GM12878 (cell line): ENCODE data around the gene DIP2A. TPM values are rescaled to one million over a fixed set of nuclear protein-coding genes. Genes with fewer than 3 reads are reported as not detected.

ENCODE experiments used
- ATAC-seq: fragments of 200-7000 bp; cut with Tn5 transposase; 3 replicates; pipeline ENCODE4 v1.9.1; 2020; ENCODE audit warnings: mild to moderate bottlenecking, moderate library complexity
- BruUV-seq: library from RNA; stranded (reverse); fragments of 400-500 nt; replicated peaks from 2 replicates; lab custom pipeline; 2021; lab: Mats Ljungman, UMichigan
- CTCF ChIA-PET: fragments of 300-600 bp; sonication (Branson Sonifier 250); formaldehyde crosslinking; extraction: SDS; loops from one replicate; lab custom pipeline; 2021; ENCODE audit warnings: inconsistent platforms; lab: Yijun Ruan, JAX
- POLR2A ChIA-PET: fragments of 350-600 bp; formaldehyde crosslinking; extraction: SDS; loops from one replicate; lab custom pipeline; 2021; ENCODE audit warnings: inconsistent platforms; lab: Charles Lee
- RAD21 ChIA-PET: fragments of 300-600 bp; sonication (Branson Sonifier 250); formaldehyde crosslinking; loops from one replicate; lab custom pipeline; 2023; ENCODE audit warnings: antibody characterized with exemption; ENCODE audit not compliant: unreplicated experiment; lab: Charles Lee
- SMC1A ChIA-PET: fragments of 300-600 bp; sonication (Branson Sonifier 250); formaldehyde crosslinking; loops from one replicate; lab custom pipeline; 2023; ENCODE audit not compliant: unreplicated experiment, uncharacterized antibody; lab: Charles Lee
- DNase-seq: peaks from one replicate; pipeline ENCODE4 v3.0.0-alpha.2; 2011; ENCODE audit warnings: low read depth, low spot score
- FAIRE-seq: peaks from 3 replicates; lab custom pipeline; 2011; peaks lifted over from hg19 to GRCh38; lab: Jason Lieb, UNC
- H2AFZ ChIP-seq: 2 replicates; pipeline ENCODE4 v1.6.0; 2011; ENCODE audit warnings: low read depth, low read length, control low read depth; ENCODE audit not compliant: control insufficient read depth
- H3K27ac ChIP-seq: 2 replicates; pipeline ENCODE4 v1.5.1; 2011; ENCODE audit warnings: control low read depth; ENCODE audit not compliant: control insufficient read depth, insufficient read depth
- H3K27me3 ChIP-seq, 2 experiments: replicated peaks in 1 of 2; 2 replicates each; pipeline versions ENCODE4 v1.6.0 to v1.6.1; 2011; ENCODE audit warnings: low read length in 1 of 2; ENCODE audit not compliant: control insufficient read depth in 2 of 2, insufficient read depth in 2 of 2
- H3K36me3 ChIP-seq, 2 experiments: 2 replicates each; pipeline ENCODE4 v1.5.1; 2011; ENCODE audit warnings: low read length in 1 of 2; ENCODE audit not compliant: control insufficient read depth in 2 of 2, insufficient read depth in 2 of 2
- H3K4me1 ChIP-seq: 2 replicates; pipeline ENCODE4 v1.6.1; 2011; ENCODE audit warnings: mild to moderate bottlenecking, low read length, moderate library complexity, mixed read lengths; ENCODE audit not compliant: control insufficient read depth, insufficient read depth
- H3K4me2 ChIP-seq: 2 replicates; pipeline ENCODE4 v1.6.0; 2011; ENCODE audit warnings: control low read depth; ENCODE audit not compliant: control insufficient read depth, insufficient read depth
- H3K4me3 ChIP-seq: fragments of 200-600 bp; sonication (generic); 2 replicates; pipeline ENCODE4 v1.5.1; 2016
- H3K79me2 ChIP-seq: 2 replicates; pipeline ENCODE4 v1.6.0; 2011; ENCODE audit warnings: low read length; ENCODE audit not compliant: control insufficient read depth, insufficient read depth
- H3K9ac ChIP-seq: 2 replicates; pipeline ENCODE4 v1.8.0; 2011; ENCODE audit warnings: low read length, control low read depth, mixed read lengths; ENCODE audit not compliant: control insufficient read depth, insufficient read depth
- H3K9me3 ChIP-seq: replicated peaks from 3 replicates; pipeline ENCODE4 v1.5.1; 2011; ENCODE audit warnings: mild to moderate bottlenecking, low read length; ENCODE audit not compliant: control insufficient read depth, insufficient read depth
- H4K20me1 ChIP-seq: 2 replicates; pipeline ENCODE4 v1.6.0; 2011; ENCODE audit not compliant: control insufficient read depth, insufficient read depth
- BMI1 ChIP-seq: fragments of 450-650 bp; IDR thresholded peaks from 2 replicates; pipeline ENCODE4 v1.6.1; 2016; ENCODE audit warnings: mild to moderate bottlenecking, moderate library complexity, borderline replicate concordance
- BRCA1 ChIP-seq: IDR thresholded peaks from 2 replicates; pipeline ENCODE4 v1.6.1; 2011; ENCODE audit warnings: low read depth, low read length, improper control_type of control experiment
- CEBPB ChIP-seq, 2 experiments: fragments of 150-350 bp in 1 of 2; IDR thresholded peaks; 2 replicates each; pipeline ENCODE4 v1.6.1; 2012 to 2014; ENCODE audit warnings: low read depth in 2 of 2, low read length in 2 of 2, borderline replicate concordance in 1 of 2, inconsistent platforms in 1 of 2
- CREB1 ChIP-seq: IDR thresholded peaks from 2 replicates; pipeline ENCODE4 v1.6.1; 2012; ENCODE audit warnings: low read depth, mild to moderate bottlenecking, inconsistent platforms
- ESRRA ChIP-seq: IDR thresholded peaks from 2 replicates; pipeline ENCODE4 v1.6.1; 2012; ENCODE audit warnings: mild to moderate bottlenecking, low read length, improper control_type of control experiment
- FOXM1 ChIP-seq: IDR thresholded peaks from 2 replicates; pipeline ENCODE4 v1.6.1; 2012; ENCODE audit warnings: low read depth, mild to moderate bottlenecking, inconsistent platforms, low read length, moderate library complexity
- HDAC6 ChIP-seq: fragments of 200-600 bp; sonication (generic); IDR thresholded peaks from one replicate; pipeline ENCODE4 v1.8.0; 2017; ENCODE audit warnings: antibody characterized with exemption; ENCODE audit not compliant: unreplicated experiment
- MEF2B ChIP-seq: fragments of 450-650 bp; IDR thresholded peaks from 2 replicates; pipeline ENCODE4 v1.6.1; 2018; ENCODE audit warnings: mild to moderate bottlenecking, moderate library complexity; ENCODE audit not compliant: partially characterized antibody, poor library complexity, severe bottlenecking
- NFIC ChIP-seq: IDR thresholded peaks from 2 replicates; pipeline ENCODE4 v1.6.1; 2012; ENCODE audit warnings: low read depth, mild to moderate bottlenecking, inconsistent platforms, low read length, moderate library complexity
- POU2F2 ChIP-seq: IDR thresholded peaks from 3 replicates; pipeline ENCODE4 v1.6.1; 2011; ENCODE audit warnings: low read depth, mild to moderate bottlenecking, low read length, borderline replicate concordance
- RAD51 ChIP-seq: fragments of 450-650 bp; IDR thresholded peaks from 2 replicates; pipeline ENCODE4 v1.6.1; 2016; ENCODE audit warnings: moderate library complexity, mild to moderate bottlenecking, inconsistent platforms
- STAT3 ChIP-seq: IDR thresholded peaks from 2 replicates; pipeline ENCODE4 v1.6.1; 2011; ENCODE audit warnings: low read depth, low read length, improper control_type of control experiment
- ZSCAN29 ChIP-seq: fragments of 450-650 bp; IDR thresholded peaks from 2 replicates; pipeline ENCODE4 v1.6.1; 2017; ENCODE audit warnings: mild to moderate bottlenecking, moderate library complexity
- ZZZ3 ChIP-seq: IDR thresholded peaks from 2 replicates; pipeline ENCODE4 v1.6.1; 2011; ENCODE audit warnings: low read depth; ENCODE audit not compliant: control insufficient read depth, insufficient read length
- WGBS: methylation state at CpG from one replicate; pipeline ENCODE4 v1.1.6; 2016; ENCODE audit warnings: low lambda C conversion rate; ENCODE audit not compliant: insufficient replicate concordance, insufficient coverage; ENCODE audit errors: missing lambda C conversion rate; 5-methylcytosine and 5-hydroxymethylcytosine counted together
- in situ Hi-C: fragments of 300-500 bp; cut with MboI; formaldehyde crosslinking; loops from 9 replicates; pipeline ENCODE4 v1.14.3; 2018; ENCODE audit warnings: mixed read lengths
- intact Hi-C: fragments of 100-400 bp; cut with micrococcal nuclease; formaldehyde crosslinking; loops from one replicate; pipeline ENCODE4 v1.14.2; 2022; ENCODE audit not compliant: unreplicated experiment
- polyA plus RNA-seq, 11 experiments: library from polyadenylated mRNA; depleted of rRNA in 4 of 11; unstranded in 6 of 11; stranded (reverse) in 5 of 11; fragments of >200 nt; fragmentation: Nextera tagmentation in 4 of 11; fragmentation: Illumina TruSeq in 1 of 11; extraction: Ambion mirVana in 4 of 11; extraction: Trizol in 1 of 11; gene quantifications; 1 replicate in 1 of 11; 2 replicates in 10 of 11; pipeline versions ENCODE4 v1.2.1 to v1.2.3, GENCODE V29; 2011 to 2016; ENCODE audit warnings: inconsistent platforms in 2 of 11, missing spikeins in 2 of 11, low read depth in 1 of 11
- total RNA-seq, 4 experiments: library from RNA; depleted of rRNA in 3 of 4; stranded (reverse); fragments of >200 nt in 3 of 4; fragmentation: Illumina TruSeq in 1 of 4; extraction: Trizol in 1 of 4; gene quantifications; 2 replicates each; pipeline versions ENCODE4 v1.2.1 to v1.2.3, GENCODE V29; 2013 to 2021
- TF ChIP-seq, protein P1 (sequence below): fragments of 450-650 bp; IDR thresholded peaks from 2 replicates; pipeline ENCODE4 v1.6.1; 2016; ENCODE audit warnings: mild to moderate bottlenecking
- TF ChIP-seq, protein P2 (sequence below): IDR thresholded peaks from 2 replicates; pipeline ENCODE4 v1.6.1; 2011; ENCODE audit warnings: mild to moderate bottlenecking, low read depth, low read length, moderate library complexity; ENCODE audit not compliant: insufficient replicate concordance

The DIP2A gene
- total and polyA plus RNA-seq, 10 of the 15 experiments (the other 5 are each of a cell fraction or from before 2014, with no cell fraction given), result 1.7 to 25.5 (median 12.2) TPM

DNA sequence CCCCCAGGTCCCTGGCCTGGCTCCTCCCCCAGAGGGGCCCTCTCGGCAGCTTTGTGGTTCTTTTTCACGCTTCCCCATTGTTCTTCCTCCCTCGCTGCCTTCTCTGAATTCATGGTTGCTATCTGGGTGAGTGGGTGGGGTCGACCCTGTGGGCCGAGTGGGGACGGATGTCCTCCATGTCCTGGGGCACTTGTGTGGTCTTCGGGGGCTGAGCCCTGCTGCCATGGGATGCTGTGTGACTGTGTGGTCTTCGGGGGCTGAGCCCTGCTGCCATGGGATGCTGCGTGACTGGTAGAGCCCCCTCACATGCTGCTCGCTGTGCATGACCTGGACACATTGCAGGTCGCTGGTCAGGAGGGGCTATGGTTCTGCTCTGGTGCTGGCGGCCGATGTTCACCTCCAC, 21.6 kb upstream of the DIP2A start:
- CTCF ChIA-PET, result no interaction called here
- RAD21 ChIA-PET, result no interaction called here
- no peaks in the 10 kb centered on the region for H3K79me2 ChIP-seq
- TF ChIP-seq FOXM1, result no peak
- no peak overlapping the region for H3K4me2 ChIP-seq
- in situ Hi-C loops, result no loop called here
- intact Hi-C loops, result no loop called here
- POLR2A ChIA-PET, result no interaction called here
- H3K36me3 ChIP-seq, result peaks cover 9 to 32% of the 10 kb centered on the region in 2 experiments; a peak in 3 of 4 replicates
- H3K27ac ChIP-seq, result no peak overlapping the region
- BruUV-seq, result no TSS peak
- H3K27me3 ChIP-seq, result no peaks in the 10 kb centered on the region
- H4K20me1 ChIP-seq, result no peaks in the 10 kb centered on the region
- SMC1A ChIA-PET, result no interaction called here
- H3K4me3 ChIP-seq, result no peak overlapping the region
- FAIRE-seq, result no peak
- no peak overlapping the region for H3K9ac ChIP-seq
- no peak for DNase-seq
- H3K9me3 ChIP-seq, result no peaks in the 10 kb centered on the region
- 62% methylated on average over 13 of the region's 13 CpGs for whole genome bisulfite sequencing
- H3K4me1 ChIP-seq, result no peaks in the 10 kb centered on the region
- no peak overlapping the region for H2AFZ ChIP-seq
- ATAC-seq, result no peak

DNA sequence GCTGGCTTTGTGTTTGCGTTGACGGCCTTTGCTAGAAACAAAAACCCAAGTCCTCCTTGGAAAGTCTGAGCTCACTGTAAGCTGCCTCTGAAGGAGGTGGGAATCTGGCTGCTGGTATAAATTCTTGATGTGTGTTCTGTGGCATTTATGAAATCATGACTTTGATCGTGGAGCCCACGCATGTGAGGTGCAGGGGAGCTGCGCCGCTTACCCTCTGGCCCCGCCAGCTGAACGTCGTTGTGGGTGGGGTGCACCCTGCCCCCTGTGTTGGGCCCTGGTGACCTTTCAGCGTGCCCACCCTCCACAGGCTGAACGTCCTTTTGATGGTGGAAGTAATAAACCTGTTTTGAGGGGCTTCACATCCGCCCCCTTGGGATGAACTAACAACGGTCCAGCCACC, 21.2 kb upstream of the DIP2A start:
- Histone ChIP-seq H3K9me3 (no peaks in the 10 kb centered on the region), H3K9ac (no peak overlapping the region), H3K4me1 (no peaks in the 10 kb centered on the region), H3K4me2 (no peak overlapping the region), H3K27ac (no peak overlapping the region), H4K20me1 (no peaks in the 10 kb centered on the region), H3K79me2 (no peaks in the 10 kb centered on the region), H2AFZ (no peak overlapping the region), H3K36me3 (peaks cover 9 to 31% of the 10 kb centered on the region in 2 experiments; a peak in 3 of 4 replicates), H3K4me3 (no peak overlapping the region), H3K27me3 (no peaks in the 10 kb centered on the region)
- ATAC-seq (no peak), DNase-seq (no peak), FAIRE-seq (no peak)
- in situ Hi-C loops (no loop called here), intact Hi-C loops (no loop called here)
- SMC1A ChIA-PET, result no interaction called here
- no TSS peak for BruUV-seq
- CTCF ChIA-PET, result no interaction called here
- 86% methylated on average over 13 of the region's 13 CpGs for whole genome bisulfite sequencing
- POLR2A ChIA-PET, result no interaction called here
- RAD21 ChIA-PET, result no interaction called here
- TF ChIP-seq, protein P1, sequence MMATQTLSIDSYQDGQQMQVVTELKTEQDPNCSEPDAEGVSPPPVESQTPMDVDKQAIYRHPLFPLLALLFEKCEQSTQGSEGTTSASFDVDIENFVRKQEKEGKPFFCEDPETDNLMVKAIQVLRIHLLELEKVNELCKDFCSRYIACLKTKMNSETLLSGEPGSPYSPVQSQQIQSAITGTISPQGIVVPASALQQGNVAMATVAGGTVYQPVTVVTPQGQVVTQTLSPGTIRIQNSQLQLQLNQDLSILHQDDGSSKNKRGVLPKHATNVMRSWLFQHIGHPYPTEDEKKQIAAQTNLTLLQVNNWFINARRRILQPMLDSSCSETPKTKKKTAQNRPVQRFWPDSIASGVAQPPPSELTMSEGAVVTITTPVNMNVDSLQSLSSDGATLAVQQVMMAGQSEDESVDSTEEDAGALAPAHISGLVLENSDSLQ, result no peak
- TF ChIP-seq RAD51 (no peak), MEF2B (no peak), NFIC (no peak), ZZZ3 (no peak), CEBPB (IDR thresholded peaks at IDR 0.05; ENCODE audit: borderline replicate concordance in 1 of 2, low read depth in 2 of 2, low read length in 2 of 2) (no peak), POU2F2 (no peak), HDAC6 (no peak), ESRRA (no peak), CREB1 (no peak), FOXM1 (no peak), ZSCAN29 (no peak), STAT3 (no peak), BMI1 (no peak), BRCA1 (no peak)
- TF ChIP-seq, protein P2, sequence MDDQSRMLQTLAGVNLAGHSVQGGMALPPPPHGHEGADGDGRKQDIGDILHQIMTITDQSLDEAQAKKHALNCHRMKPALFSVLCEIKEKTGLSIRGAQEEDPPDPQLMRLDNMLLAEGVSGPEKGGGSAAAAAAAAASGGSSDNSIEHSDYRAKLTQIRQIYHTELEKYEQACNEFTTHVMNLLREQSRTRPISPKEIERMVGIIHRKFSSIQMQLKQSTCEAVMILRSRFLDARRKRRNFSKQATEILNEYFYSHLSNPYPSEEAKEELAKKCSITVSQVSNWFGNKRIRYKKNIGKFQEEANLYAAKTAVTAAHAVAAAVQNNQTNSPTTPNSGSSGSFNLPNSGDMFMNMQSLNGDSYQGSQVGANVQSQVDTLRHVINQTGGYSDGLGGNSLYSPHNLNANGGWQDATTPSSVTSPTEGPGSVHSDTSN, result no peak
